BLaER1 (cell line): Measurements from ENCODE around the gene THBS2.
"Not testable (repeated sequence)": the region's sequence is repeated elsewhere in the genome, so short reads cannot be mapped to it uniquely, and the experiment has no call there.

Experiments
- H3K27ac ChIP-seq: shearing (Covaris generic); formaldehyde crosslinking; 2 replicates; pipeline ENCODE4 v1.8.1; 2022
- H3K27me3 ChIP-seq: shearing (Covaris generic); formaldehyde crosslinking; 2 replicates; pipeline ENCODE4 v1.8.1; 2022
- H3K36me3 ChIP-seq: shearing (Covaris generic); formaldehyde crosslinking; 2 replicates; pipeline ENCODE4 v1.8.1; 2022
- H3K4me1 ChIP-seq: shearing (Covaris generic); formaldehyde crosslinking; 2 replicates; pipeline ENCODE4 v1.8.1; 2022
- H3K4me2 ChIP-seq: shearing (Covaris generic); formaldehyde crosslinking; 2 replicates; pipeline ENCODE4 v1.8.1; 2022
- H3K4me3 ChIP-seq: shearing (Covaris generic); formaldehyde crosslinking; 2 replicates; pipeline ENCODE4 v1.8.1; 2022
- H3K9ac ChIP-seq: shearing (Covaris generic); formaldehyde crosslinking; 2 replicates; pipeline ENCODE4 v1.8.1; 2022
- H3K9me3 ChIP-seq: shearing (Covaris generic); formaldehyde crosslinking; 2 replicates; pipeline ENCODE4 v1.8.1; 2022
- H4K20me1 ChIP-seq: shearing (Covaris generic); formaldehyde crosslinking; 2 replicates; pipeline ENCODE4 v1.8.1; 2022
- Cebpa-rat ChIP-seq: shearing (Covaris generic); IDR thresholded peaks from 2 replicates; pipeline ENCODE4 v1.8.1; 2022

THBS2 gene

DNA sequence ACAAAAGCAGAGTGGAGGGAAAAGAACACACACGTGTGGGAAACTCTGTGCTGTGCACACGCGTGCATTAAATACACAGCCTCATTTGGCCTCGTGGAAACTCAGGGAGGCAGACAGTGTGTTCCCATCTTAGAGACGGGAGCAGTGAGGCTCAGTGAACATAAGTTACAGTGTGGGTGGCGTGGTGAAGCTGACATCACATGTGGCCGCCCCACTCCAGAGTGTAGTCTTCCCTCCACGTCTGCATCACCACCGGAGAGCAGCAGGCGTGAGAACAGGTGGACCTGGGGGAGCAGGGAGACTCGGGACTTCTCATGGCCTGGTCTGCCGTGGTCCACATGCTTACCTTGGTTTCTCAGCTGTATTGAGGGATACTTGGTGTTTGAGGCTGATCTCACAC lies 51.7 kb downstream of the THBS2 start:
- H3K27ac ChIP-seq, result no peak overlapping the region
- H4K20me1 ChIP-seq, result no peaks in the 10 kb centered on the region
- no peak overlapping the region for H3K4me2 ChIP-seq
- no peaks in the 10 kb centered on the region; the same call in 1 of the 2 replicates for H3K27me3 ChIP-seq
- no peak for TF ChIP-seq Cebpa-rat
- no peaks in the 10 kb centered on the region for H3K36me3 ChIP-seq
- peaks cover 32% of the 10 kb centered on the region for H3K9me3 ChIP-seq
- 0 out of 2 replicates have a peak, but pooled peaks cover 6% of the 10 kb centered on the region for H3K4me1 ChIP-seq
- no peak overlapping the region for H3K4me3 ChIP-seq
- no peak overlapping the region for H3K9ac ChIP-seq

DNA sequence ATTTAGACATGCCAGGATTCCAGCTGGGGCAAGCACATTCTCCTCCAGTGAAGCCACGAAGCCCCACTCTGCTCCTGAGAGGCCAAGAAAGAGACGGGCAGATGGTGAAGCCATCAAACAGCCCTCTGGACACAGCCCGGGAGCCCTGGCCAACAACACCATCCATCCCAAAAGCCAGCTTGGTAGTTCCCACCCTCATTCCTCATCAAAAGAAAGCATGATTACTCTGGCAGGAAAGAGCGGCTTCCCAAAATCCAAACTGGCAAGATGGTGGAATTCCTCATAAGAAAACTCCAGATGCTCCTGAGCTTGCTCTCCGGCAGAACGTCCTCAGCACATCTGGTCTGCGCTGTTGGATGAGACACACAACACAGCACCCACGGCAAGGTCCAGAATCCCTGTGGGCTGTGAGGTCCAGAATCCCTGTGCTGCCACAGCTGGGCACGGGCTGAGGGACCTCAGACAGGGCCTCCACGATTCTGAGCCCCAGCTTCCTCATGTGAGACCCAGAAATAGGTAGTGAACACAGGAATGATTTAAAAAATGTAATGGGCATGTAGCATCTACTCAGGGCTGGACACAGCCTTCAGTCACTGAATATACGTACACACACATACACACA lies 52.6 kb downstream of the THBS2 start:
- no peak overlapping the region for H3K9ac ChIP-seq
- TF ChIP-seq Cebpa-rat, result no peak
- no peak overlapping the region for H3K4me3 ChIP-seq
- no peaks in the 10 kb centered on the region for H3K36me3 ChIP-seq
- H4K20me1 ChIP-seq, result no peaks in the 10 kb centered on the region
- 0 out of 2 replicates have a peak, but pooled peaks cover 6% of the 10 kb centered on the region for H3K4me1 ChIP-seq
- H3K27ac ChIP-seq, result no peak overlapping the region
- H3K4me2 ChIP-seq, result no peak overlapping the region
- peaks cover 23% of the 10 kb centered on the region for H3K9me3 ChIP-seq
- no peaks in the 10 kb centered on the region; the same call in 1 of the 2 replicates for H3K27me3 ChIP-seq

DNA sequence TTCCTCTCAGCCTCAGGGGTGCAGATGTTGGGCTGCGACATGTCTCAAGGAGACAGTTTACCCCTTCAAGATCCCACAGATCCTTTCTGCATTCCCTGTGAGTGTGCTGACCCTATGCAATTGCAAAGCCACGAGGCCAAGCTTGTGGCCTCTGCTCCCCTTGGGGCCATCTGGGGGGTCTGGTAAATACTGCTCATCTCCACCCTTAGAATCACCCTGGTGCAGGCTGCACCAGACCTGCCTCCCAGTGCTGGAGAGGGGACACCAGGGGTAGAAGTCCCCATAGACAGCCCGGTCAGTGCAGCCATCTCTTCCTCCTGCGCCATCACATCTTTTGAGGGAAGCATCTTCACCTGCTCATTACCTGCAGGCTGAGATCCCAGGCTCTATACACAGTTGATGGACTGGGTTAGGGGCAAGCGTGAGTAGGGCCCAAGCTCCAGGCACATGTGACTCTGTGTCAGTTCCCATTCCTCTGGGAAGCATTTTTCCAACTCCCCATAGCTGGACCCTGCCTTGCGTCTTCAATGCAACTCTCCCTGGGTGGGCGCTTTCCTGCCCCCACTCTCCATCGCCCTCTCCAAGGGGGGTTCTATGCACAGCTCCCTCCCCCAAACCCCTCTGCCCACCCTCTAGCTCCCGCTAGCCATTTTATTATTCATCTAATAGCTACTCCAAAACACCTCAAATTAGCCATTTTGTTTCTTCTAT lies 53.9 kb downstream of the THBS2 start:
- H3K4me2 ChIP-seq, result no peak overlapping the region
- no peak for TF ChIP-seq Cebpa-rat
- H3K27ac ChIP-seq, result no peak overlapping the region
- no peak overlapping the region for H3K4me3 ChIP-seq
- no peak overlapping the region for H3K9ac ChIP-seq
- 0 out of 2 replicates have a peak, but pooled peaks cover 6% of the 10 kb centered on the region for H3K4me1 ChIP-seq
- peaks cover 16% of the 10 kb centered on the region; the same call in 1 of the 2 replicates for H3K9me3 ChIP-seq
- no peaks in the 10 kb centered on the region; the same call in 1 of the 2 replicates for H3K27me3 ChIP-seq
- H4K20me1 ChIP-seq, result no peaks in the 10 kb centered on the region
- no peaks in the 10 kb centered on the region for H3K36me3 ChIP-seq

DNA sequence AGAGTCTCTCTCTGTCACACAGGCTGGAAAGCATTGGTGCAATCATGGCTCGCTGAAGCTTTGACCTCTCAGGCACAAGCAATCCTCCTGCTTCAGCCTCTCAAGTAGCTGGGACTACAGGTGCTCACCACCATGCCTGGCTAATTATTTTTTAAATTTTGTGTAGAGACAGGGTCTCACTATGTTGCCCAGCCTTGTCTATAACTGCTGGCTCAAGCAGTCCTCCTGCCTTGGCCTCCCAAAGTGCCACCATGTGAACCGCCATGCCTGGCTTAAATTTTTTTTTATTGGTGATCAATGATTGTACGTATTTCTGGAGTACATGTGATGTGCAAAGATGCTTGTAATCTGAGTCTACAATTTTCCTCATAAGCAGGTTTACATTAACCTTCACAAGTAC lies 54.8 kb downstream of the THBS2 start:
- H3K4me1 ChIP-seq, result 0 out of 2 replicates have a peak, but pooled peaks cover under 1% of the 10 kb centered on the region
- H3K4me3 ChIP-seq, result no peak overlapping the region
- H3K4me2 ChIP-seq, result no peak overlapping the region
- H3K36me3 ChIP-seq, result no peaks in the 10 kb centered on the region
- H3K9me3 ChIP-seq, result peaks cover 13% of the 10 kb centered on the region; the same call in 1 of the 2 replicates
- H4K20me1 ChIP-seq, result no peaks in the 10 kb centered on the region
- no peak overlapping the region for H3K27ac ChIP-seq
- no peak for TF ChIP-seq Cebpa-rat
- H3K27me3 ChIP-seq, result no peaks in the 10 kb centered on the region; the same call in 1 of the 2 replicates
- no peak overlapping the region for H3K9ac ChIP-seq

DNA sequence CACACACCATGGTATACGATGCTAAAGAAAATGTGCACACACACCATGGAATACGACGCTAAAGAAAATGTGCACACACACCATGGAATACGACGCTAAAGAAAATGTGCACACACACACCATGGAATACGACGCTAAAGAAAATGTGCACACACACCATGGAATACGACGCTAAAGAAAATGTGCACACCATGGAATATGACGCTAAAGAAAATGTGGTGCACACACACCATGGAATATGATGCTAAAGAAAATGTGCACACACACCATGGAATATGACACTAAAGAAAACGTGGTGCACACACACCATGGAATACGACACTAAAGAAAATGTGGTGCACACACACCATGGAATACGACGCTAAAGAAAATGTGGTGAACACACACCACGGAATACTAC lies 55.7 kb downstream of the THBS2 start:
- not testable (repeated sequence) for H3K4me3 ChIP-seq, H4K20me1 ChIP-seq, H3K36me3 ChIP-seq

DNA sequence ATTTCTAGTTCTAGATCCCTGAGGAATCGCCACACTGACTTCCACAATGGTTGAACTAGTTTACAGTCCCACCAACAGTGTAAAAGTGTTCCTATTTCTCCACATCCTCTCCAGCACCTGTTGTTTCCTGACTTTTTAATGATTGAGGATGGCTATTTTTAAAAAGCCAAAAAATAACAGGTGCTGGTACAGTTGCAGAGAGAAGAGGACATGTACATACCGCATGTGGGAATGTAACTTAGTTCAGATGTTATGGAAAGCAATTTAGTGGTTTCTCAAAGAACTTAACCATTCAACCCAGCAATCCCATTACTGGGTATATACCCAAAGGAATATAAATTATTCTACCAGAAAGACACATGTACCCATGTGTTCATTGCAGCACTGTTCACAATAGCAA lies 57.4 kb downstream of the THBS2 start:
- H3K4me2 ChIP-seq, H4K20me1 ChIP-seq, H3K36me3 ChIP-seq, H3K4me1 ChIP-seq, H3K27ac ChIP-seq, H3K4me3 ChIP-seq, H3K9ac ChIP-seq, H3K27me3 ChIP-seq: not testable (repeated sequence)
- H3K9me3 ChIP-seq, result peaks cover 27% of the 10 kb centered on the region; the same call in 1 of the 2 replicates

More for the DNA sequence above, 55.7 kb downstream of the THBS2 start:
- H3K9ac ChIP-seq, H3K4me2 ChIP-seq, H3K4me1 ChIP-seq, H3K27ac ChIP-seq, H3K27me3 ChIP-seq: not testable (repeated sequence)
- H3K9me3 ChIP-seq, result peaks cover 20% of the 10 kb centered on the region; the same call in 1 of the 2 replicates

DNA sequence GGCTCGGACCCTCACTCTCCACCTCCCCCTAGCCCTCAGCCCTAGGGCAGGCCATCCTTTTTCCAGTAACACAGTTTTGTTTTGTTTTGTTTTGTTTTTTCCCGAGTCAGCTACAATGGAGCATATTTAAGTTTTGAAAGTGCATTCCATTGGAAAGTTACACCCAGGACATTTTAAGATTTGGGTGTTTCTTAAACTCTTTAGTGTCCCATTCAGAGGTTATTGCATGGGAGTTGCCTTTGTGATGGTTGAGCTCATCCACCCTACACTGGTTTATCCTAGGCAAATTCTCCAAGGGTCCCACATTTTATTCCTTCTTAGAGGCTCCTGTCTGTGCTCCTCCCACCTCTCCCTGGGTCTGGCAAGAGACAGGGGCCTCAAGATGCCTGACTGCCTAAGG lies 58.9 kb downstream of the THBS2 start:
- 0 out of 2 replicates have a peak, but pooled peaks cover 1% of the 10 kb centered on the region for H3K4me1 ChIP-seq
- no peaks in the 10 kb centered on the region for H4K20me1 ChIP-seq
- peaks cover 27% of the 10 kb centered on the region; the same call in 1 of the 2 replicates for H3K9me3 ChIP-seq
- no peaks in the 10 kb centered on the region for H3K36me3 ChIP-seq
- H3K27ac ChIP-seq, result no peak overlapping the region
- no peak overlapping the region for H3K4me2 ChIP-seq
- TF ChIP-seq Cebpa-rat, result no peak
- no peak overlapping the region for H3K9ac ChIP-seq
- H3K27me3 ChIP-seq, result no peaks in the 10 kb centered on the region
- H3K4me3 ChIP-seq, result no peak overlapping the region

DNA sequence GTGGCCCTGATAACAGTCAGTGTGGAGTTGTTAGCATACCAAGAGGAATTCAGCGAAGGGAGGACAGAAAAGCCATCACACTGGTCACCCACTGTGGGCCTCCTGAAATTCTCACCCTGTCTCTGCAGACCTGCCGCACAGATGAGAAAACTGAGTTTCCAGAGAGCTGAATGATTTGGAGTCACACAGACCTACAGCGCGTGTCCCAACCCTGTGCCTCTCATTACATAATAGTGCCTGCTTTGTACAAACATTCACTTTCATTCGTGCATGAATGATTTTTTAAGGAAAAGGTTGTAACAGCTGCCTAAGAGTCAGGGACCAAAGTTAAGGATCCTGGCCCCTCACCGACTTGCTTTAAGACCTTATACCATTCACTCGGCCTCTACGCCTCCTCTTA lies 62.7 kb downstream of the THBS2 start:
- H3K27me3 ChIP-seq, result no peaks in the 10 kb centered on the region
- peaks cover 27% of the 10 kb centered on the region; the same call in 1 of the 2 replicates for H3K9me3 ChIP-seq
- H3K36me3 ChIP-seq, result no peaks in the 10 kb centered on the region
- no peaks in the 10 kb centered on the region for H4K20me1 ChIP-seq
- no peak overlapping the region for H3K4me3 ChIP-seq
- peaks cover 19% of the 10 kb centered on the region for H3K4me1 ChIP-seq
- no peak overlapping the region for H3K27ac ChIP-seq
- TF ChIP-seq Cebpa-rat, result no peak
- no peak overlapping the region for H3K4me2 ChIP-seq
- H3K9ac ChIP-seq, result no peak overlapping the region

DNA sequence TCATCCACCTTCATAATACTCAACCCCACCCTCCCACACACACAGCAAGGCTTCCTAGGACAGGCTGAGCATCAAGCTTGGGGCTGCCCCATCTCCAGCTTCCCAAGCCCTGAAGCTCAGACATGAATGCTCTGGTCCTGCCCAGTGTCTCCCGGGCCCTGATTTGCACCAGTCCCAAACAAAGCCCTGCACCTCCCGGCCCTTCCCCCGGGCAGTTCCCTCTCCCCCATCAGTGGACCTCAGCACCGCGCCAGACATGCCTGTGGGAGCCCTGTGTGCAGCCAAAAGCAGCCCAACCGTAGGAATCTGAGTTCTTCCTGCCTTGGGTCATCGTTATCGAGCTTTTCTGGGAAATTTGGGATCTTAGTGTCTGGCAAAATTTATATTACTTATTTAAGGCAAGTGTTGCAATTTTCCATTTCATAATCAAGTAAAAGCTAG lies 63.5 kb downstream of the THBS2 start:
- Histone ChIP-seq H3K9me3 (peaks cover 25% of the 10 kb centered on the region; the same call in 1 of the 2 replicates), H3K27me3 (no peaks in the 10 kb centered on the region), H3K9ac (no peak overlapping the region), H3K4me1 (peaks cover 19% of the 10 kb centered on the region), H3K27ac (no peak overlapping the region), H3K4me2 (no peak overlapping the region), H3K36me3 (no peaks in the 10 kb centered on the region), H3K4me3 (no peak overlapping the region), H4K20me1 (no peaks in the 10 kb centered on the region)
- no peak for TF ChIP-seq Cebpa-rat

DNA sequence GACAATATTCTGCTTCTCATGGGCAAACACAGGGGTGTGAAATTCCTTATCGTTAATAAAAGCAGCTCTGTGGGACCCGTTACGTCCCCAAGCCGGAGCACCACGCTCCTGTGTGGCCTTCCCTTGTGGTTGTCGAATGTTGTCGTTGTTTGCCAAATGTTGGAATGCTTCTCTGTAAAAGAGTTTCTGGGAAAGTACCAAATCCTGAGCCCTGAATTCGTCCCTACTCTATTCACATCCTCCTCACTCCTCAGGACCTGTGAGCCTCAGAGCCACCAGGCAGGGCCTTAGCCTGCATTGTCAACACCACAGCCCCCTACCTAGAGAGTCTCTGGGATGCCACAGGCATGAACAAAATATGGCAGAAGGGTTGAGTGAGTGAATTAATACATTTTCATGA lies 64.0 kb downstream of the THBS2 start:
- Histone ChIP-seq H3K4me3 (no peak overlapping the region), H3K27me3 (no peaks in the 10 kb centered on the region), H3K36me3 (no peaks in the 10 kb centered on the region), H4K20me1 (no peaks in the 10 kb centered on the region), H3K4me1 (peaks cover 19% of the 10 kb centered on the region), H3K9ac (no peak overlapping the region), H3K4me2 (no peak overlapping the region), H3K9me3 (peaks cover 21% of the 10 kb centered on the region; the same call in 1 of the 2 replicates), H3K27ac (no peak overlapping the region)
- TF ChIP-seq Cebpa-rat, result no peak
